Natural killer cell treated with Interleukin-12 subunit alpha and Interleukin-12 subunit beta and Interleukin-15 and Interleukin-18, amount 100 ng/mL, for 72 hours (primary cell): ENCODE measurements around the gene ANKRD65. TPM values are rescaled to one million over a fixed set of nuclear protein-coding genes. Genes with fewer than 3 reads are reported as not detected.
"Not testable (repeated sequence)": the region's sequence is repeated elsewhere in the genome, so short reads cannot be mapped to it uniquely, and the experiment has no call there.

Experiments
- ATAC-seq, 2 donors: fragments of 150-1000 bp; cut with Tn5 transposase in 1 of 2; sonication (Bioruptor Pico), chemical (Tn5 transposase) in 1 of 2; 2 replicates each; pipeline ENCODE4 v1.10.0; 2021
- DNase-seq: peaks from one replicate; pipeline ENCODE4 v3.0.0; 2022; ENCODE audit warnings: low spot score
- H3K27ac Mint-ChIP-seq, 2 donors: 1 replicate in 1 of 2; 2 replicates in 1 of 2; pipeline ENCODE4 v1.8.0; 2022; ENCODE audit warnings: mixed read lengths in 2 of 2, mild to moderate bottlenecking in 1 of 2, moderate library complexity in 1 of 2
- H3K27me3 Mint-ChIP-seq, 2 donors: 1 replicate in 1 of 2; 2 replicates in 1 of 2; pipeline ENCODE4 v1.8.0; 2022; ENCODE audit warnings: mixed read lengths in 2 of 2
- H3K36me3 Mint-ChIP-seq: one replicate; pipeline ENCODE4 v1.8.0; 2022; ENCODE audit warnings: mixed read lengths
- H3K4me1 Mint-ChIP-seq, 2 donors: 1 replicate in 1 of 2; 2 replicates in 1 of 2; pipeline ENCODE4 v1.8.0; 2022; ENCODE audit warnings: low read depth in 2 of 2, mixed read lengths in 2 of 2, mild to moderate bottlenecking in 1 of 2
- H3K4me3 Mint-ChIP-seq: one replicate; pipeline ENCODE4 v1.8.0; 2022; ENCODE audit warnings: mixed read lengths
- H3K9me3 Mint-ChIP-seq: 2 replicates; pipeline ENCODE4 v1.8.0; 2022; ENCODE audit warnings: mixed read lengths
- total RNA-seq, 2 donors: library from RNA; stranded (reverse); gene quantifications; one replicate each; pipeline ENCODE4 v1.2.3, GENCODE V29; 2022

ANKRD65 gene
- total RNA-seq, 2 donors from 2014 or later = not detected

GRCh38 chr1:1406821-1407635, 14.0 kb downstream of the ANKRD65 start, which contains the start of gene MRPL20:
MRPL20 (minus strand) TSS chr1:1407293; CDS start chr1:1407217, 76 bp downstream.
- H3K4me3 Mint-ChIP-seq = peak within 1 kb of the TSS; percentile 90
- DNase-seq (peak; percentile 98), ATAC-seq (peak; percentile 99)
- no peaks in the 10 kb centered on the region for H3K9me3 Mint-ChIP-seq
- H3K4me1 Mint-ChIP-seq = peaks cover 21 to 22% of the 10 kb centered on the region in 2 donors
- H3K27me3 Mint-ChIP-seq = no peaks in the 10 kb centered on the region
- peak within 1 kb of the TSS; percentile 81 to 85 for H3K27ac Mint-ChIP-seq
- H3K36me3 Mint-ChIP-seq = peaks cover 6% of the 10 kb centered on the region

DNA sequence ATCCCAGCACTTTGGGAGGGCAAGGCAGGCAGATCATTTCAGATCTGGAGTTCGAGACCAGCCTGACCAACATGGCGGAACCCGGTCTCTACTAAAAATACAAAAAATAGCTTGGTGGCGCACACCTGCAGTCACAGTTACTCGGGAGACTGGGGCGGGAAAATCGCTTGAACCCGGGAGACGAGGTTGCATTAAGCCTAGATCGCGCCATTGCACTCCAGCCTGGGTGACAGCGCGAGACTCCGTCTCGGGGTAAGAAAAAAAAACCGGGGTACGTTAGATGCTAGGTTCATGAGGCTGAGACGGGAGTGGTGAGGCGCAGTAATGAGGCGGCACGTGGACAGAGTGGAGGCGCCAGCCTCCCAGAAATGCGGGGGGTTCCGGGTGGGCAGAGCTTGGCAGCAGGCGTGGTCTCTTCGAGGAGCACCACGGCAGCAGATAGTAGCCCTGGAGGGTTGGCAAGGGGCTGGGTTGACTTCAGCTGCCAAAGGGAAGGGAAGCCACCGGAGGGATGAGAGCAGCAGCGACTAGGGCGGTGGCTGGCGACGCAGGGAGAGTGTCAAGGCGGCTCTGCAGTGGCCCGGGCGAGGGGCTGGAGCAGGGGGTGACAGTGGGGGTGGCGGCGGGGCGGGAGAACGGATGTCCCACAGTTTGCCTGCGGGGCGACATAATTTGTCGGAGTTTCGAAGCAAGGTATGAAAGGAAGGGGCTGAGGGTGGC, 14.8 kb downstream of the ANKRD65 start:
- H3K36me3 Mint-ChIP-seq = peaks cover 6% of the 10 kb centered on the region
- H3K27me3 Mint-ChIP-seq = no peaks in the 10 kb centered on the region
- H3K4me3 Mint-ChIP-seq = peak overlapping the region; percentile 90
- ATAC-seq = no peak
- H3K9me3 Mint-ChIP-seq = no peaks in the 10 kb centered on the region
- peak overlapping the region; percentile 81 to 85 for H3K27ac Mint-ChIP-seq
- H3K4me1 Mint-ChIP-seq = peaks cover 22 to 23% of the 10 kb centered on the region in 2 donors
- no peak for DNase-seq

GRCh38 chr1:1403653-1404052, 17.4 kb downstream of the ANKRD65 start:
- no peak for ATAC-seq
- Mint-ChIP-seq H3K4me1 (peaks cover 32 to 34% of the 10 kb centered on the region in 2 donors), H3K4me3 (no peak overlapping the region), H3K36me3 (peaks cover 6% of the 10 kb centered on the region), H3K27me3 (no peaks in the 10 kb centered on the region), H3K27ac (peak overlapping the region; percentile 12 to 20), H3K9me3 (no peaks in the 10 kb centered on the region)
- DNase-seq = no peak

DNA sequence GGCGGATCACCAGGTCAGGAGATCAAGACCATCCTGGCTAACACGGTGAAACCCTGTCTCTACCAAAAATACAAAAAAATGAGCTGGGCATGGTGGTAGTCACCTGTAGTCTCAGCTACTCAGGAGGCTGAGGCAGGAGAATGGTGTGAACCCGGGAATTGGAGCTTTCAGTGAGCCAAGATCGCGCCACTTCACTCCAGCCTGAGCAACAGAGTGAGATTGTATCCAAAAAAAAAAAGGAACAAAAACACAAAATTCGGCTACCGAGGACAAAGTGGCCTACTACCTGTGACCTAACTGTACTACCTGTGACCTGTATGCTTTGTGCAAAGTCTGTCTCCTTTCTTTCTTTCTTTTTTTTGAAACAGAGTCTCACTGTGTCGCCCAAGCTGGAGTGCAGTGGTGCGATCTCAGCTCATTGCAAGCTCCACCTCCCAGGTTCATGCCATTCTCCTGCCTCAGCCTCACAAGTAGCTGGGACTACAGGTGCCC, 18.1 kb downstream of the ANKRD65 start:
- H3K9me3 Mint-ChIP-seq = not testable (repeated sequence)

DNA sequence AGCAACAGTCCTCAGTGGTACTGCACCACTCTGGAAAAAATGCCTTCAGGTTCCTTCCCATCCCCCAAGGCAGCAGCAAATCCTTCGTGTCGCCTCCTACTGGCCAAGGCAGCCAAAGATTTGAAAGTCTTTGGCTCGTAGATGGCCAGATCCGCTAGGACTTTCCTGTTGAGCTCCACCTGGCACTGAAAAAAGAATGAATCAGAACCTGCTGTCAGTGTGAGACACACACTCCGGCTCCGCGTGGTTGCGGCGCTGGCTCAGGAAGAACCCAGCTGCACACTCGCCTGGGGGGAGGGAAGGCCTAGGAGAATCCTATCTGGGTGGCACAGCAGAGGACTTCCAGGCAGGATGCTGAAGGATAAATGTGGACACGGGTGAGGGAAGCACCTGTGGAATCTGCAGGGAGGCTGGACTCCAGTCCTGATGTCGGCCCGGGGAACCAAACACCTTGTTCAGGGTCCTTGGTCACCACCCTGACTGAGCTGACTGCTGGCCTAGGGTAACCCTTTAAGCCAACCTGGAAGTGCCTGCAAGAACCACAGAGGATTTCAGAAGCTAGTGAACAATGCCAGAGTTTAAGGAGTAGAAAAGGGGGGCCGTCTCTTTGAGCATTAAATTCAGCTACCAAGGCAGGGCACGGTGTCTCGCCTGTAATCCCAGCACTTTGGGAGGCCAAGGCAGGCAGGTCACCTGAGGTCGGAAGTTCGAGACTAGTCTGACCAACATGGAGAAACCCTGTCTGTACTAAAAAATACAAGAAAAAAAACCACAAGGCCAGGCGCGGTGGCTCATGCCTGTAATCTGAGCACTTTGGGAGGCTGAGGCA, 18.8 kb downstream of the ANKRD65 start:
- Mint-ChIP-seq H3K4me3 (no peak overlapping the region), H3K27me3 (no peaks in the 10 kb centered on the region), H3K4me1 (peaks cover 38 to 41% of the 10 kb centered on the region in 2 donors), H3K9me3 (no peaks in the 10 kb centered on the region), H3K27ac (peak overlapping the region; percentile 31 to 35), H3K36me3 (peaks cover 11% of the 10 kb centered on the region)
- no peak for ATAC-seq
- DNase-seq = no peak

More for the DNA sequence above, 18.1 kb downstream of the ANKRD65 start:
- not testable (repeated sequence) for H3K4me3 Mint-ChIP-seq, DNase-seq, ATAC-seq, H3K27me3 Mint-ChIP-seq
- Mint-ChIP-seq H3K4me1 (peaks cover 36 to 38% of the 10 kb centered on the region in 2 donors), H3K36me3 (peaks cover 11% of the 10 kb centered on the region), H3K27ac (peak overlapping the region; percentile 12 to 20)

GRCh38 chr1:1401457-1402010, 19.5 kb downstream of the ANKRD65 start:
- H3K4me1 Mint-ChIP-seq = peaks cover 38 to 41% of the 10 kb centered on the region in 2 donors
- peak overlapping the region; percentile 88 for H3K4me3 Mint-ChIP-seq
- H3K36me3 Mint-ChIP-seq = peaks cover 11% of the 10 kb centered on the region
- no peaks in the 10 kb centered on the region for H3K9me3 Mint-ChIP-seq
- peak overlapping the region; percentile 71 to 91 for H3K27ac Mint-ChIP-seq
- DNase-seq (no peak), ATAC-seq (no peak)
- H3K27me3 Mint-ChIP-seq = no peaks in the 10 kb centered on the region

GRCh38 chr1:1400576-1401456, 20.3 kb downstream of the ANKRD65 start:
- no peak for ATAC-seq
- DNase-seq = no peak
- no peaks in the 10 kb centered on the region for H3K27me3 Mint-ChIP-seq
- peaks cover 33 to 35% of the 10 kb centered on the region in 2 donors for H3K4me1 Mint-ChIP-seq
- H3K27ac Mint-ChIP-seq = peak overlapping the region; percentile 71 to 91
- H3K9me3 Mint-ChIP-seq = no peaks in the 10 kb centered on the region
- peak overlapping the region; percentile 88 for H3K4me3 Mint-ChIP-seq
- H3K36me3 Mint-ChIP-seq = peaks cover 11% of the 10 kb centered on the region

GRCh38 chr1:1399872-1400575, 21.1 kb downstream of the ANKRD65 start:
- DNase-seq (no peak), ATAC-seq (peak in 1 of 2 donors; percentile 1)
- Mint-ChIP-seq H3K36me3 (peaks cover 19% of the 10 kb centered on the region), H3K4me3 (peak overlapping the region; percentile 88), H3K27me3 (no peaks in the 10 kb centered on the region), H3K4me1 (peaks cover 33 to 36% of the 10 kb centered on the region in 2 donors), H3K9me3 (no peaks in the 10 kb centered on the region), H3K27ac (peak overlapping the region; percentile 71 to 91)

GRCh38 chr1:1399187-1399871, 21.7 kb downstream of the ANKRD65 start, which contains the start of gene CCNL2:
CCNL2 (minus strand) TSS chr1:1399335; CDS start chr1:1399306, 29 bp downstream.
- DNase-seq (peak; percentile 100), ATAC-seq (peak; percentile 98 to 99)
- Mint-ChIP-seq H3K4me3 (peak within 1 kb of the TSS; percentile 99), H3K27me3 (no peaks in the 10 kb centered on the region), H3K4me1 (peaks cover 33 to 36% of the 10 kb centered on the region in 2 donors), H3K9me3 (no peaks in the 10 kb centered on the region), H3K27ac (peak within 1 kb of the TSS; percentile 81 to 91), H3K36me3 (peaks cover 20% of the 10 kb centered on the region)

GRCh38 chr1:1398677-1399186, 22.3 kb downstream of the ANKRD65 start:
- ATAC-seq (peak; percentile 1), DNase-seq (no peak)
- Mint-ChIP-seq H3K27ac (peak overlapping the region; percentile 81 to 91), H3K4me3 (peak overlapping the region; percentile 99), H3K4me1 (peaks cover 31 to 34% of the 10 kb centered on the region in 2 donors), H3K9me3 (no peaks in the 10 kb centered on the region), H3K27me3 (no peaks in the 10 kb centered on the region), H3K36me3 (peaks cover 20% of the 10 kb centered on the region)

- Mint-ChIP-seq H3K4me3 (peak overlapping the region; percentile 99), H3K27me3 (no peaks in the 10 kb centered on the region), H3K4me1 (peaks cover 32 to 36% of the 10 kb centered on the region in 2 donors), H3K27ac (peak overlapping the region; percentile 81 to 91), H3K9me3 (no peaks in the 10 kb centered on the region), H3K36me3 (peaks cover 20% of the 10 kb centered on the region)
- DNase-seq = no peak
- ATAC-seq = no peak
These were observed 23.1 kb downstream of the ANKRD65 start for GRCh38 chr1:1397839-1398523.
